Activated CD4-positive, alpha-beta T cell treated with anti-CD3 and anti-CD28 coated beads, Interleukin-2, amount 50 U/mL, for 24 hours (primary cell): ENCODE data around the gene COL23A1.
"Not testable (repeated sequence)": the region's sequence is repeated elsewhere in the genome, so short reads cannot be mapped to it uniquely, and the experiment has no call there.

Experiments used
- DNase-seq, 2 donors: peaks; one replicate each; pipeline ENCODE4 v3.0.0-alpha.2; 2020; ENCODE audit warnings: low read depth in 1 of 2, low spot score in 1 of 2

COL23A1 gene

DNA sequence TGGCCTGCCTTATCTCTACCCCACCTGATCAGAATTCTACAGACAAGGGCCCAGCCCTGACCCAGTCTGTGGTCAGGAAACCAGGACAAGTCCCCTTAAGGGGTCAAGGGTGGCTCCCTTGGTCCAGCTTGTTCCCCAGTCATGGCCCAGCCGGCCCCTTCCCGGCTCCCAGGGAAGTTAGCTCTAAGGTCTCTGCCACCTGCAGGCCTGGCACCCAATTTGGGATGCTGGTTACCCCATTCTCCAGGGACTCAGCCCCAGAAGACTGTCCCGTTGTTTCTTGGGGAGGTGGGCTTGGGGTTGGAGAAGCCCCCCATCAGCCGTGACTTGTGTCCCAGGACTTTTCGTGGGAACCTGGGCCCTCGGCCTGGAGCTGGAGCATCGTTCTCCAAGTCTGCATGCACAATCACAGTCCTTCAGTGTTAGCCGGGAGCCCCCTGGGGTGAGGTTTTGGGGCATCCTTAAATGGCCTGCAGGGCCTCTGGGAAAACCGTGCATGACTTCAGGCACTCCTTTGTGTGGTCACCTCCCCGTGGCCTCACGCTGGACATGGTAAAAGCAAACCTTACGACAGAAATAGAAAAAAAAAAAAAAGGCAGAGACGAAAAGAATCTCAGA lies 206.8 kb downstream of the COL23A1 start:
- no peak for DNase-seq

DNA sequence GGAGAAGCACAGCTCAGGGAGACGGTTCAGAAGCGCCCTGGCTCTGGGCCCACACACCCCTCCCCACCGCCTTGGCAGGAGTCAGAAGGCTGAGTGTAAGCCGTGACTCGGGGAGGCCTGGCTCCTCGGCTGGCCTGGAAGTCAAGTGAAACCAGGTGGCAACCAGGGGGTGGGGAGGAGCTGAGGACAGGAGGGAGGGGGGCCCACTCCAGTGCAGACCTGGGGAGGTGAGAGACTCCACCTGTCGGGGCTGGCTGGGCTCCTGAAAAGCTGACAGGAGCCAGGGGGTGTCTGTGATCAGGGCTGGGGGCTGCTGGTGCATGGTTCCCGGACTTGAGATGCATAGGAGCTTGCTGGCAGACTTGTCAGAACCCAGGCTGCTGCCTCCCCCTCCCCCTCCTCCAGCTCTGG lies 207.4 kb downstream of the COL23A1 start:
- no peak for DNase-seq

DNA sequence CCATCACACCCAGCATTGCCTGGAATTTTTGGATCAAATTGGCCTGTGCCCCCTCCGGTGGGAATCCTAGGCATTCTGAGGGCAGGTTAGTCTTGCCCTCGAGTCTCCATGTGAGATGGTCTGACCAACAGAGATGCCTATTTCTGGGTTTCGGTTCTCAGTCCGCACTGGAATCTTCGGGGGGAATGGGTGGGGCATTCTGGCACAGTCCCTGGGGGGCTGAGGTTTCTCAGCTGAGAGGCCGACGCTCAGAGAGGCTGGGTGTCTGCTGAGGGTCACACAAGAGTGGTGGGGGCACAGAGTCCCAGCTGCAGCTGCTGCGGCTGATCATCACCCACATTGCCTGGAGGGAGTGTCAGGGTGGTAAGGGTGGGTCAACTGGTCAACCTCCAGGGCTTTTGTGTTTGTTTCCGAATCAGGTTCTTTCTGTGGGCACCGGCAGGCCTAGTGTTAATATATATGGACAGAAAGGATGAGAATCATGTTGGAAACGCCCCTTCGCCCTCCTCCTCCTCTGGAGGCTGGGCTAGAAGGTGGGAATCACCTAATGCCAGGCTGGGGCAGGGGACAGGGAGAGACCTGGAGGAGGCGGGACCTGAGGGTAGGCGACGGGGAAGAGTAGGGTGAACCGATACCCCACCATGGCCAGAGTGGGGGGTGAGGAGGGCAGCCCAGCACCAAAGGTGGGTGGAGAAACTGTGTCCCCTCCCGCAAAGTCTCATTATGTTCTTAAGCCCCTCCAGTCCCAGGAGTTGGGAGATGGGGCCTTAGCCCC lies 208.1 kb downstream of the COL23A1 start:
- DNase-seq: no peak

DNA sequence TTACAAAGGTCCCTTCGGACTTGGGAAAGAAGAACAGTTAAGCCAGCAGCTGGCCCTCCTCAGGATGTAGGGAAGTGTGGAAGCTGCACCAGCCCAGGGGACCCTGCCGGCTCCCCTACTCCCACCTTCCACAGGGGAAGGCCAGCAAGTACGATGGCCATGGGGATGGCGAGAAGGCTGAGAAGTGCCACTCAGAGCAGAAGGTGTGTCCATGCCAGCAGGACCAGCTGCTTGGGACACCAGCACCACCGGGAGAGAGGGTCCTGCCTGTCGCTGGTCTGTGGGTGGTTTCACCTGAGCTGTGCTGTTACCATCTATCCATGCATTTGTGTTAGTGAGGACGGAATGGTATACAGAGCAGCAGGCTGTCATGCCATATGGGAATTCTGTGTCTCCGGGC lies 209.0 kb downstream of the COL23A1 start:
- DNase-seq: no peak

DNA sequence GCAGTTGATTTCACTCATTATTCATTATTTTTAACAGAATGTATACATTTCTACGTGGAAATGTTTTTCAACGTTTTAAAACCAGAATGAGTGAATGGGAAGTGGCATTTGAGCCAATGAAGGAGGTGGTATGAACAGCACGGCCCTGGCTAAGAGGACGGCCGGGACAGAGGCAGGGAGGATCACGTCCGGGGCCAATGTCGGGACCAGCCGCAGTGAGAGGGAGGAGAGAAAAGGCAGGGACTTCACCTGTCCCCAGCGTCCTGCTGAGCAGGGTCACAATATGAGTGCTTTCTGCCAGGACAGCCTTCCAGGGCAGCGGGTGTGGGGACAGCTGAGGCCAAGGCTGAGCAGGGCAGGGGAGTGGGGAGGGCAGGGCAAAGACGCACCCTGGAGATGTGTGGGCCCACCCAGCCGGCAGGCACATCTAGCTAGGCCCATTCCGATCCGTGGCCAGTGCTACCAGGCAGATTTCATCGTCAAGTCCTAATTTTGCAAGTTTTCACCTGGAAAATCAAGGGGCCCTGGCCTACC lies 209.6 kb downstream of the COL23A1 start:
- DNase-seq: no peak

DNA sequence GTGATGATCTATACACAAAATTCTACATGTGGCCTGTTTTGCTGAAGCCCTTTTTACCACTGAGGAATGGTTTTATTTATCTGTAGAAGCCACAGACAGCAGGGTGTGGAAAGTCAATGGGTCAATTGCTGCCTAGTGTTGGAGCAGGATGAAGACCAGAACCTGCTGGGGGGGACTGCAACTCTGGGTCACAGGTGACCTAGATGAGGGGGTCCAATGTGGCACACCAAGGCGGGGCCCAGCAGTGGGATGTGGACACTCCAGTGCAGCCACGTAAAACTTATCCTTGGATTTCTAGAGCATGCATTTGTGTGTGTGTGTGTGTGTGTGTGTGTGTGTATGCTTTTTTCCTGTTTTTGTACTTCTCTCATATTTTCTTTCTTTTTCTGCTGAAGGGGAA lies 210.1 kb downstream of the COL23A1 start:
- DNase-seq: no peak

DNA sequence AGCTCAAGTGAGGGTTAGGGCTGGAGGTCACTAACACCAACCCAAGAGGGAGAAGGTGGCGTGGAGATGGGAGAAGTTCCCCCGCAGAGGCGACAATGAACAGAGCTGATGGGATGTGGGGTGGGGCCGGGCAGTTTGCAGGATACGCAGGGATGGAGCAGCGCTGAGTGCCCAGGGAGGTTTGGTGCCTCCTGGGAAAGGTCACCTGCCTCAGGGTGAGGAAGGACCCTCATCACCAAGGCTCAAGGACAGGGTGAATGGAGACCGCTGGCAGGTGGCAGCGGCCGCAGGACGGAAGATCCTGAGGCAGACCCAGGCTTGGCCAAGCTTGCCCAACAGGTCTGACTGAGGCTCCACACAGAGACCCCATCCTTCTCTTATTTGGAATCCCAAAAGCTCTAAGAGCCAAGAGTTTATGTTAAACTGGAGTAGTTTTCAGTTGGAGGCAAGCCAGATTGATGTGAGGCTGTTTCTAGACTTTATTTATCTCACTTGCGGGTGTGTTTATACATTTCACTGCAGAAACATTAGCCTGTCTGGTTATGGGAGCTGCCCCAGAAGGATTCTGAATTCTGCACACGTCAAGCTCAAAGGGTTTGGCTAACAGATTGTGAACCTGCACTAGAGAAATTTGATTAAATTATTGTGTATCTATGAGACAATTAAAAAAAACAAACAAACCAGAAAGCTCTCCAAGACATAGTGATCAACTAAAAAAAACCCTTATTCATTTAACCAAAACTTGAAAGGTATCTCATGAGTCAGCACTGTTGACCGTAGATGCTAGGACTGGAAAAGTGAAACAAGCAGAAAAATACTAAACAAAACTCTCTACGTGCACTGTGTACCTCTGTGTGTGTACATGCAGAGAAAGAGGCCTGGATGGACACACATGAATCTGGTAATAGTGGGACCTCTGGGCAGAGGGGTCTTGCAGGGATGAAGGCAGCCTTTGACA lies 211.4 kb downstream of the COL23A1 start:
- no peak for DNase-seq

DNA sequence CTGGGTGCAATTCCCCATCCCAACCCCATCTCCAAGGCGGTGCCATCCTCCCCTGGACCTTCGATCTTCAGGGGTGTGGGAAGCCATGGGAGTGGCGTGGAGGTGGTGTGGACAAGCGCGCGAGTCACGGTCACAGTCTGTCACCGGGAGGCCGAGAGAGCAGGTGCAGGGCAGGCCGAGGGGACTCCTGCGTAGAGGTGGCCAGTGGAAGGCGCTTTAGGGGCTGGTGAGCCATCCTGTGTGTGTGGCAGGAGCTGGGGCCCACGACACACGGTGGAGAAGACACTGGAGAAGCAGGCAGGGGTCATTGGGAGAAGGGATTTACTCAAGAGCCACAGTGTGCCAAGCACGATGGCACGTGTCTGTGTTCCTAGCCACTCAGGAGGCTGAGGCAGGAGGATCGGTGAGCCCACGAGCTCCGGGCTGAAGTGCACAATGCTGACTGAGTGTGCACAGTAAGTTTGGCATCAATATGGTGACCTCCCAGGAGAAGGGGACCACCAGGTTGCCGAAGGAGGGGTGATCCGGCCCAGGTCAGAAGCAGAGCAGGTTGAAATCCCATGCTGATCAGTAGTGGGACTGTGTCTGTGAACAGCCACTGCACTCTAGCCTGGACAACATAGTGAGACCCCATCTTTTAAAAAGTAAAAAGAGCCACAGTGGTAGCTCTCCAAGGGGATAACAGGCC lies 212.5 kb downstream of the COL23A1 start:
- DNase-seq: no peak

DNA sequence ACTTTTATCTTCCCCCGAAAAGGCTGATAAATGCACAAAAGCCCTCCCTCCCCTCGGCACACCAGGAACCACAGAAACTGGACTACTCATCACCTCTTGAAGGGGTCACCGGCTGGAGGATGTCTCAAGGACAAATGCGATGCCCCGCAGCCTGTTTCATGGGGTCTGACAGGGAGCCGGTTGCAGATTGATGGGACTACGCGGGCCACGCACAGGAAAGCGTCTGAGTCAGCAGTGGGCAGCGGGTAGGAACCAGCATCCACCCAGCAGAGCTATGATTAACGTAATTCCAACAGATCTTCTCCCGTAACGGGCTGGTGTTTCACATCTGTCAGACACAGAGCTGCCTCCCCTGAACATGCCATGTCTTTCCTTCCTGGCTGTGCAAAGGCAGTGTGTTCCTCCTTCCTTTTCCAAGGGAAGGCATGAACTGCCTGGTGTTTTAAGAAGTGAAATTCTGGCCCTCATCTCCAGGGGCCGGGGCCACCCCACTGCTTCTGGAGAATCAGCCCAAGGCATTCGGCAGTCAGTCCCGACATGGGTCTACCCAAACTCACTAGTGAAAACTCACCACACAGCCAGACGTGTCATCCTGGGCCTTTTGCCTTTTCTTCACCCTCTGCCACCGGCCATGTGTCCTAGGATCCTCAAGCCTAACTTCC lies 213.1 kb downstream of the COL23A1 start:
- no peak for DNase-seq

DNA sequence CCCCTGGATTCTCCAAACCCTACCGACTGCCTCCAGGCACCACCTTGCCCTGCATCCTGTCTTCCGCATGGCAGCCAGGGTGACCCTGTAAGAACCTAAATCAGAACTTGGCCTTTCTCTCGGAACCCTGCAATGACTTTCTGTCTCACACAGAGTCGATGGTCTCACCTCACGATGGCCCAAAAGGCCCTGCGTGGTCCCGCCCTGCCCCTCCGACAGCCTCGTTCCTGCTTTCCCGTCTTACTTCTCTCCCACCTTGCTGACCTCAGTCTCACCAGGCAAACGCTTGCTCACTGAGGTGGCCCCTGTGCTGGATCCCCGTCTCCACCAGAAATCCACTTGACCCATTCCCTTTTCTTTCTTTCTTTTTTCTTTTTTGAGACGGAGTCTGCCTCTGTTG lies 214.8 kb downstream of the COL23A1 start:
- DNase-seq: no peak

DNA sequence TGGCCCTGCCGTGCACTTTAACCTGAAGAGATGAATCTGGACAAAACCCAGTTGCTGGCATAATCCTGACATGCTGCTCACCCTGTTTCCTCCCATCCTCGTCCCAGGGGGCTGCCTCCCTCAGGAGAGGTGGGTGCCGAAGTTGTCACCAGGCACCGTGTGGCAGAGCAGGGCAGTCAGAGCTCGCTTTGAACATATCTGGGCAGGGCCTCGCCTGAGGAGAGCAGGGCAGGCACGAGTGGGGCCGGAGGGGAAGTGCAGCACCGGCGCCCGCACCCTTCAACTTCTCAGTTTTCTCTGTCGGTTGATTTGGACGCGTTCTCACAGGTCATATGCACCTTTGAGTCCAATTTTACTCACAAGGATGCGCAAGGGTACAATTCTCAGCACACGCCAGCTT lies 216.5 kb downstream of the COL23A1 start:
- no peak for DNase-seq

DNA sequence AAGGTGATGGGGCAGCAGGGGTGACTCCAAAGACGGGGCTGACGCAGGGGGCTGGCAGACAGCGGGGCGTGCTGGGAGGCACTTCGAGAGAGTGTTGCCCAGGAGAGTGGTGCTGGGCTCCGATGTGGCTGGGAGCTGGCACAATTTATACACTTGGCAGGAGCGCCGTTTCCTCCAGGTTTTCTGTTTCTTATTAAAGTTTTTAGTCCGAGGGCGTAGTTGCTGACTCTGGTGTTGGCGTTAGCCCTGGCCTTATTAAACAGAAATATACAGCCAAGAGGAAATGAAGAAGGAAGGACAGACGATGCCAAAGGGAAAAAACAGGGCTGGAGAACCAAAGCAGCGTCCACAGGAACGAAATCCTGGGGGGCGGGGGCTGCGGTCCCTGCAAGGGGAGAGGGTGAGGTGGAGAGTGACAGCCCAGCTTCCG lies 218.0 kb downstream of the COL23A1 start:
- DNase-seq: no peak

DNA sequence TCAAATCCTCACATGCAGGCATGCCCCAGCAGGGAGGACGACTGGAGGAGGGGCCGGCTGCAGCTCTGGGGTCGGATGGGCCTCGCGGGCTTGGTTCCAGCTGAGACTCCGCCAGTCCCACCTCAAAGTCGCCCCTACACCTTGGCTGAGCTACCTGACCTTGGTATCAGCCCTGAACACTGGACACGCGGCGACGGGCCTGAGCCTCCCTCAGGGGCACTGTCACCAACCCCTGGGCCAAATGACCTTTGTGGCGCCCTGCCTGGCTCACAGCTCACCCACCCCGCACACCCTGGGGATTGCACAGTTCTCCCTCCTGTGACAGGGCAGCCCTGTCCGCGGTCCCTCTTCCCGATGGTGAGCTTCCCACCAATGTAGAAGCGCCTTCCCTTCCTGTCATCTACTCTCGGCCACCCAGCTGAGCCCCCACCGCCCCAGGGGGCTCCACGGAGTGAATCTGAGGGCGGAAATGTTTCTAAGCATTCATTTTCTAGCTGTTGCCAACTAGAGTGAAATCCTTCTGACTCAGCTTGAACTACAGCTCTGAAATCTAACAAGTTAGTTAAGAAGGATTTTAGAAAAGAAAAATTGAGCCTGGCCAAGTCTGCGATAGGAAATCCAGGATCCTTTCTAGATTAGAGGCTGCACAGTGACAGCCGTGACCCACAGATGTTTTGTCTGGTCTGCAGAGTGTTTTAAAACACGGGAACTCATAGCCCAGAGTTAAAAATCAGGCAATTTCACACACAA lies 218.7 kb downstream of the COL23A1 start:
- DNase-seq: no peak

DNA sequence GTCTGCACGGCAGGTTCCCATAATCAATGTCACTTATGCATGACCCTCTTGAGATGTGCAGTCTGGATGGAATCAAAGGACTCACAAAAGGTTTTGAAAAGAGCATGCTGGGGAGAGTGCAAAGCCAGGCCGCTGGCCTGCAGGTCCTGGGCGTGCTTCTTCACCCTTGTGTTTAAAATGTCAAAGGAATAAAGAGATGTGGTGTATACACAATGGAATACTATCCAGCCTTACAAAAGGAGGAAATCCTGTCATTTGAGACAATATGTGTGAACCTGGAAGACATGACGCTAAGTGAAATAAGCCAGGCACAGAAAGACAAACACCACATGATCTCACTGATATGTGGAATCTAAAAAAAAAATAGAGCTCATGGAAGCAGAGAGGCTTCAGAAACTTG lies 220.1 kb downstream of the COL23A1 start:
- no peak for DNase-seq

DNA sequence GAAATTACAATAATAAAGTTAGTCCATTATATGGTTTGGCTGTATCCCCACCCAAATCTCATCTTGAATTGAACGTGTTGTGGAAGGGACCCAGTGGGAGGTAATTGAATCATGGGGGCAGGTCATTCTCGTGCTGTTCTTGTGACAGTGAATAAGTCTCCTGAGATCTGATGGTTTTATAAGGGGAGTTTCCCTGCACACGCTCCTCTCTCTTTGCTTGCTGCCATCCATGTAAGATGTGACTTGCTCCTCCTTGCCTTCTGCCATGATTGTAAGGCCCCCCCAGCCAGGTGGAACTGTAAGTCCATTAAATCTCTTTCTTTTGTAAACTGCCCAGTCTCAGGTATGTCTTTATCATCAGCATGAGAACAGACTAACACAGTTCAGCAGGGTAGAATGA lies 220.7 kb downstream of the COL23A1 start:
- not testable (repeated sequence) for DNase-seq

DNA sequence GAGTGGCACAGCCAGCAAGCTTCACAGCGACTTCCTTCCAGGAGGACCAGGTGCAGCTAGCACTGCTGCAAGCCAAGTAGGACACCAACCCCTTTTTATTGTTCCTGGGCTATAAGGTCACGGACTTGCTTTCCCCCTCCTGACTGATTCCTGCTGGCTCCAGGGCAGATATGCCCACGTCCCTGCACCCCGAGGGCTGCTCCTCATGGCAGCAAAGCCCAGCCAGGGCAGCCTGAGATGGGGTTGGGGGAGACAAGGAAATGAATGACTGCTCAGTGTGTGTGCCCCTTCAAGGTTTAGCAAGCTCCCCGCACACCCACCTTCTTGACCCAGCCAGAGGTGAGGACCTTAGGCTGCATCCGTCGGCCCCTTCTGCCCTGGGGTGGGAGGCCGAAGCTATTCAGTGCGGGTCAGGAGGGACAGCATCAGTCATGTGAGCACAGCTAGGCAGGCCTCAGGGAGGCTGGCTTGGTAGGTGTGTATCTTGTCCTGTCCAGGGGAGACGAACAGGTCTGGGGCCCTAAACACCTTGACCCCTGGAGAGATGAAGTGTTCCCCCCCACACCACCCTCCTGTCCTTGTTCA lies 221.4 kb downstream of the COL23A1 start:
- DNase-seq: no peak

DNA sequence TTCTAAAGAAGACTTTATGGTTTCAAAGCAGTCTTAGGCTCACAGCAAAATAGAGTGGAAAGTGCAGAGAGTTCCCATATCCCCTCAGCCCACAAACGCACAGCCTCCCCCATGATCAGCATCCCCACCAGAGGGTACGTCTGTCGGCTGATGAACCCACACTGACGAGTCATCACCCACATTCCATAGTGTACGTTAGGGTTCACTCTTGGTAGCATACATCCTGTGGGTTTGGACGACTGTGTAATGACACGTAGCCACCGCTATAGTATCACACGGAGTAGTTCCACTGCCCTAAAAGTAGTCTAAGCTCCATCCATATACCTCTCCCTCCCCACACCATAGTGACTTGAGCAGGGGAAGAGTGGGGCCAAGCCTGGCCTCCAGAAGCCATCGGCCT lies 221.9 kb downstream of the COL23A1 start:
- DNase-seq: no peak

DNA sequence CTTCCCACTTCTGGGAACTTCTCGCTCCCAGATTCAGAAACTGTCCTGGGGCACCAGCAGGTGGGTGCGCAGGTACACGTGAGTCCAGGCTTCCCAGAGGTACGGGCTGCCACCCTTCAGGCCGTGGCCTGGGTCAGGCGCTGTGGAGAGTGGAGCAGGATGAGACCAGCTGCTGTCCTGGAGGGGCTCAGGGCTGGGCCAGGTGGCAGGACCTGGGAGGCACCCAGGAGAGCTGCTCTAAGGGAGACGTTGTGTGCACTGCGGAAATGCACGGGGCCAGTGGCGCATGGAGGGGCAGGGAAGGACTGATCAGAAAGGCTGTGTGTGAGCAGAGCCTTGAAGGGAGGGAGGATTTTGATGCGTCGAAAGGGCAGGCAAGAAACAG lies 222.5 kb downstream of the COL23A1 start:
- no peak for DNase-seq

DNA sequence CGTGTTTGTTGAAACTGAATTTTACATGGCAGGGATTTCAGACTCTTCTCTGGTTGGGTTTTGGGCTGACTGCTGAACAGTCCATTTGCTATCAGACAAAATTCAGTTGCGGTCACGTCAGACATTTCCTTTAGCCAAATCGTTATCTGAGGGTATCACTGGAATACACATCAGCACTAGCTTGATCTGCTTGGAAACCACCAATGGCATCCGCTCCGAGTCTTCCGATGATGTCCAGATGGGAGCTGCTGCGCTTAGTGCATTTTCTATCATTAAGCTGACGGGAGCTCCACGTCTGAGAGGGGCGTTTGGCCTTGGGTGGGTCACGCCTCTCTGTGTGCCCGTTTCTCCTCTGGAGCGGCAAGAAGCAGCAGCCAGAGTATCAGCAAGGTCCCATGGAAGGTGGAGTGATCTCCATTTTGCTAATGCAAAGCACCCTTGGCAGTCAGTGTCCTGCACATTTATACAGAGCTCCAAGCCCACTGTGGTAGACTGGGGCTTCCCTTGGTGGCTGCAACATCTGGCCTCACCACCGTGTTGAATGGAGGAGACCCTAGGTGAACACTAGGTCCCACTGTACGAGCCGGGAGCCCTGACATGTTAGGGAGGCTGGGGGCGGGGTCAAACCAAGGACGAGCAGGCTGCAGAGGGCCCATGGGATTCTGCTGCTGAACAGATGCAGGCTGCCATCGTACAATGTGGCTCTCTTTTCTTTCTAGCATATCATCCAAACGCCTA lies 223.0 kb downstream of the COL23A1 start:
- no peak for DNase-seq
